NOMO-1 treated with DMSO at 0.1 percent for 48 hours (cell line): ENCODE results near the gene CPLX3.
A peak's percentile ranks its signal among the peaks of the same experiment; 100 is the strongest.

ENCODE experiments used
- DNase-seq: peaks from one replicate; lab custom pipeline; 2025; ENCODE audit not compliant: unreplicated experiment; lab: John Stamatoyannopoulos, UW

The CPLX3 gene

DNA sequence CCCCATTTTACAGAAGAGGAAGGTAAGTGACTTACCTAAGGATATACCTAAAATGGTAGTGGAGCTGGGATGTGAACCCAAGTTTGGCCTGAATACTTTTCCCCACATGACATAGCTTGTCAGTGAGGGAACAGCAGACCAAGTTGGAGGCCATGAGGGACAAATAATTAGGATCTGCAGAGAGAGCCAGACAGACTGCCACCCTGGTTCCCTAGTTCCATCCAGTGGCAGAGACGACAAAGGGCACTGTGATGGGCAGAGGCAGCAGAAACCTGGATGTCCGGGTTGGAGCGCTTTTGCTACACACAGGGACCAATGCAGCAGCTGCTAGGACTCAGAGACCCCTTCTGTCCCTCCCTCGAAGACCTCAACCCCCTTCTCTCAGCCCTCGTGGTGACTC lies 1.2 kb downstream of the CPLX3 start:
- no peak for DNase-seq

DNA sequence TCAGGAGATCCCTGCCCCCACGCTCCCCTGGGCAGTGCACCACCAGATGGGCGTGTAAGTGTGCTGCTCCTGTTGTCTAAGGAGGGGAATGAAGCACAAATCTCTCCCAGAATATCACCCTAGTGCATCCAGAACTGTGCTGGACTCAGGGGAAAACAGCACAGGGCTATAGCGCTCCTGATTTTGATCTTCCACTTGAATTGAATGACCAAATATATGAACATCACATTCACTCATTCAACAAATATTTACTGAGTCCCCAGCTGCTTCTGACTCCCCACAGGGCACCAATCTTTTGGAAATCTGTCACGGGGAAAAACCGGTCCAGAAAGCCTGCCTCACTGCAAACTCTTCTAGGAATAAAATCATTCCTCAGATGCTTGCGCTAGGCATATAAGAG lies 2.4 kb downstream of the CPLX3 start:
- DNase-seq, result no peak

DNA sequence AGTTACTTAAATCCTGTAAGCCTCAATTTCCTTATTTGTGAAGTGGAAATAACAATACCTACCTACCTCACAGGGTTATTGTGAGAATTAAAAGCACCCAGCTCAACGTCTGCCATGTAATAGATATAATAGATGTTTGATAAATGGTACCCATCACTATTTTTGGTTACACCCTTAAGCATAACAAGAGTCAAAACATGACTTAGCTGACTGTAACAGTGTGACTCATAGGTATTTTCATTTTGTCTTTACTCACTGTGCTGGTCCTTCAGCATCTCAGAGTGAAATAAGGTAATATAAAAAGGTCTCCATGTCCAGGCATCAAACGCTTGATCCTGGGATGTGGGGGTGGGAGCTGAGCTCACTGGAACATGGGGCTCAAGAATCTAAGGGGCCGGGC lies 3.1 kb downstream of the CPLX3 start:
- no peak for DNase-seq

DNA sequence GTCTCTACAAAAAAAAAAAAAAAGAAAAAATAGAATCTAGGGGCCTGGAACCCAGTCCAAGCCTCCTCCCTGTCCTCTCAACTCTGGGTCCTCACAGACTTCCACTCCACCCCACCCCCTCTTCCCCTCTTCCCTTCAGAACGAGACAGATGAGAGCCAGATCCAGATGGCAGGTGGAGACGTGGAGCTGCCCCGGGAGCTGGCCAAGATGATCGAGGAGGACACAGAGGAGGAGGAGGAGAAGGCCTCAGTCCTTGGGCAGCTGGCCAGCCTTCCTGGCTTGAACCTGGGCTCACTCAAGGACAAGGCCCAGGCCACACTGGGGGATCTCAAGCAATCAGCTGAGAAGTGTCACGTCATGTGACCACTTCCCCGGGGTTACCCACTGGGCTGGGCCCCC lies 3.6 kb downstream of the CPLX3 start:
- DNase-seq, result no peak

DNA sequence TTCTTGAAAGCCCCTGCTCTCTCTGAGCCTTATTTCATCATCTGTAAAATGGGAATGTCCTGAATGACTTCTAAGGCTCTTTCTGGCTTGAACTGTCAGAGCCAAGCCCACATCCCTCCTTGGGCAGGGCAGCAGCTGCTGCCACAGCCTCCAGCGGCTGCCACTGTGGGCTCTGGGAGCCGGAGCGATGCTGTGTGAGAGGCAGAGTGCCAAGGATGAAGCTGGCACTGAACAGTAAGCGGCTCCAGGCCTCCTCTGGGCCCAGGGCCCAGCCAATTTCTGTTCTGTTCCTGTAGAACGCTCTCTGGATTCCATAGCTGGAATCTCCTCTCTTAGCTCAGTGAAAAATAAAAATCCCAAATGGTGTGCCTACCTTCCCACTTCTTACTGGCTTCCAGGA lies 4.4 kb downstream of the CPLX3 start:
- no peak for DNase-seq

DNA sequence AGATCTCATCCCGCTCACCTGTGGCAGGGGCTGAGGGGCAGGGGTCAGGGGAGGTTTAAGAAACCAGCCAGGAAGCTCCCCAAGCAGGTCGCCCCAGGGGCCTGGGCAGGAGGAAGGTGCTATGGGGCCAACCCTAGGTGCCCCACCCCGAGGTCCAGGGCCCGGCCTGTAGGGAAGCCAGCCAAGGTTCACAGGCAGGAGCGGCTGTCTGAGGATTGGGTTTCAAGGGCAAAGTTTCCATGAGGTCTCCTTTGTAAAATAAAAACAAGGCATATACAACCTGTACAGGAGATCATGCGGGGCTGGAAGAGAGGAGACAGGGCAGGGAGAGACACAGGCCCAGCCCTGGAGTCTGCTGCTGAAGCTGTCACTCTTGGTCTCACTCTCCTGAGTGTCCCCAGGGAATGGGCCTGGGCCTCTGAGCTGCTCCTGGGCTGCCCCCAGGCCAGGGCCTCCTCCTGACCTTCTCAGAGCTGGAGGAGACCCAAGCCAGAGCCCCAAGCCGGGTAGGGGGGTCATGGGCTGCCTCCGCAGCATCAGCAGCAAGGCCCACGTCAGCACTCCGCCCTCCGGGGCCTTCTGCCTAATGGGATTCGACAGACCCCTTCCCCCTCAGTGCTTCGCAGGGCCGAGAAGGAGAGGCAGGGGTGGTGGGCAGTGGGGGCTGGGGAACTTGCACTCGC lies 5.5 kb downstream of the CPLX3 start:
- no peak for DNase-seq

DNA sequence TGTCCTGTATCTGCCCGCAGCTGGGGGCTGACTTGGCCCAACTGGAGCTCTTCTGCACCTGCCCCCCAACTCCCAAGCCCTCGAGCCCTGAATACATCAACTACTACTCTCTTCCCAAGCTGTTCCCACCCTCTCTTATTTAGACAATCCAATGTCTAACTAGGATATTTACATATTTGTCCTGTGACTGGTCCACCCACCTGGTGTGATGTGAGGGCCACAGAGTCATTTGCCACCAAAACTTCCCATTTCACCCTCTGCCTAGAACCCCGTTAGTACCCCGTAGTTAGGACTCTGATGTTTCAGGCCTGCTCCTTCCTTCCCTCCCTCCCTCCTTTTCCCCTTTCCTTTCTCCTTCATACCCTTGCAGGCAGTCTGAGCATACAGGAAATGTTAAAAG lies 6.4 kb downstream of the CPLX3 start:
- no peak for DNase-seq

DNA sequence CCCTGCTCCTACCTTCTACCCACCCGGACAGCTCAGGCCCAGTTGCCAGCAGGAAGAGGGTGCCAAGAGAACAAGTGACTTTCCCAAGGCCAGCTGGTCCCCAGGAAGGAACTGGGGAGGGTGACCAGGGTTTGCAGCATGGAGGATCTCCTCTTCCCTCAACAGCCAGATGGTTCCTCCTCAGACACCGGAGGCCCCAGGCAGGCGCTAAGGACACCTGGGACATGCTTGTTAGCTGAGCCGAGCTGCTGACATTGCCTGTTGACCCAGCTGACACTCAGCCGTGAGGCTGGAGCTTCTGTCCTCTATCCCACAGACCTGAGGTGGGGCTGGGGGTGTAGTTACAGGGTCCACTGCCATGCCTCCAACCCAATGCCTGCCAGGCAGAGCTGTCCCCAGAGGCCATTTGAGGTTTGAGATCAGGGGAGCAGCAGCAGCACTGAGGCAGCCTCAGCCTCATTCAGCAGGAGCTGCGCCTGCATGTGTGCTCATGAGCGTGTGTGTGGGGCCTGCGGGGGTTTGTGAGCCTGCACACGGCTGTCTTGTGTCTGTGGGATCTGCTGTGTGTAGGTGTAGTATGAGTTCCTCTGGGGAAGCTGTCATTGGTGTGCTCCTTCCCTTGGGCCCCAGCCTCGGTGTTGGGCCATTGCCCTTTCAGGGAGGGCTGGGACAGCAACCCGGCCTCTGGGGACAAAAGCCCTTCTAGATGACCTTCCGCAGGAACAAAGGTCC lies 7.1 kb downstream of the CPLX3 start:
- no peak for DNase-seq

DNA sequence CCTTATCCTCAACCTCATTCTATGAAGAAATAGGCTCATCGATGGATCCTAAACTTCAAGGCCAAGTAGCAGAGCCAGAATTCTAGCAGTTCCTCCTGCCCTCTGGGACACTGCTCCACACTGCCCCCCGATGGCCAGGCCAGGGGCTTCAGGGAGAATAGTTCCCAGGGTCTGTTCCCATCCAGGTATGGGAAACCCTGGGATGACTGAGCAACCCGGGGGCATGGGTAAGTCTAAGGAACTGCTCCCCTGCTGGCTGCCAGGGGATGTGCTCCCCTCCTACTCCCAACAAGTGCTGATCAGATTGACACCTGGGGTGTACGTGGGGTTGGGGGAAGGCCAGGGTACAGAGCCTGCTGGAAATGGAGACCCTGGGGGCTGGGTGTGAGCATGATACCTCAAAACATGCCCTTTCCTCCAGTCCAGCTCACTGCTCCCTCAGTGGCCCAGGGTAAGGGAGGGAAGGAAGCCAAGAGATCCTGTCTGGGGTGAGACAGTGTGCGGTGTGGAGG lies 8.9 kb downstream of the CPLX3 start:
- DNase-seq, result peak; percentile 20

DNA sequence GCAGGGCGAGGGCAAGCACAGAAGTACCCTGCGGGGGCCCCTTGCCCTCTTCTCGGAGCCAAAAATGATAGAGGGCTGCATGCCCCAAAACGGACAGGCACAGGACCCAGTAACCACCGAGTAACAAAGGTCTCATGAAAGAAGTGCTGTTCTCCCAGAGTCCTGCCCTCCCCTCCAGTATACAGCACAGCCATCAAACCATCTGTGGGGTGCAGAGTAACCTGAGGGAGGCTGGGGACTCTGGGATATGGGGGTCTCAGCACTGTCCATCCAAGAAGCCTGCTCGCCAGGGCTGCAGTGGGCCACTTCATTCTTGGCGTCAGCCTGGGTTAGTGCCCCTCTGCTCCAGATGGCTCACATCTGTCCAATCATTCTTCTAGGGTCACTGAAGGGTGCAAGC lies 10.4 kb downstream of the CPLX3 start:
- no peak for DNase-seq

DNA sequence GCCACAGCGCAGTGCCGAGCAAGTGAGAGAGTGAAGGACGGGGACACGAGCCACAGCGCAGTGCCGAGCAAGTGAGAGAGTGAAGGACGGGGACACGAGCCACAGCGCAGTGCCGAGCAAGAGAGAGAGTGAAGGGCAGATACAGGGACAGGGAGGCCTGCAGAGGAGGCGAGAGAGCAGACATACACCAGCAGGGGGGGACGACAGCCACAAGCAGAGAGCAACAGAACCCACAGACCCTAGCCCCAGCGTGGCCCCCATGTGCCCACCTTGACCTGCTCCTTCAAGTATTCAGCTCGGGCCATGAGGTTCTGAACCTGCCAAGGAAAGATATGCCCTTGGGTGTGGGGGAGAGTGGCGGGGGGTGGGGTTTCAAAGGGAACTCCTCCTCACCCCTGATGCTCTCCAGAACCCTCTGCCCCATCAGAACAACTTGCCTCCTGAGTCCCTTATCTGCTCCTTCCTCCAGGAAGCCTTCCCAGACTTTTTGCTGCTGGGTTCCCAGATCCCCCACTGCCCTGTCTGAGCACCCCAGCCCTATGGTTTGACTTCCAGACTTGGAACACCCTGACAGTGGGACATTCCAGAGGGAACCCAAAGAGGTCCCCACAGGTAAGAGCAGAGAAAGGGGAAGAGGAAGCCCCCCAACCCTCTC lies 11.2 kb downstream of the CPLX3 start:
- DNase-seq, result no peak

DNA sequence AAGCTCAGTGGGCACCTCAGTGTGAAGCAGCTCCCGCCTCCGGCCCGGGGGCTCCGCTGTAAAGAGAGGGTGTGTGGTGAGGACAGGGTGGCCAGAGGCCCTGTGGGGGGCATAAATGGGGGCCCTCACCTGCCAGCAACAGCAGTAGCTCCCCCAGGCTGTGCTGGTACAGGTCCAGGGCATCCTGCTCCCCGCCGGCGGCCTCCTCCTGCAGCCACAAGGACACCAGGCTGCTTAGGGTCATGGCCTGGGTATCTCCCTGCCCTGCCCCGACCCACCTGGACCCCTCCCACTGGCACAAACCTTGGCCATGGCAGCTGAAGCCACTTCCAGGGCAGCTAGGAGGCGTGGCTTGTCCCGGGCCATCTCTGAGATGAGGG lies 11.7 kb downstream of the CPLX3 start:
- no peak for DNase-seq

DNA sequence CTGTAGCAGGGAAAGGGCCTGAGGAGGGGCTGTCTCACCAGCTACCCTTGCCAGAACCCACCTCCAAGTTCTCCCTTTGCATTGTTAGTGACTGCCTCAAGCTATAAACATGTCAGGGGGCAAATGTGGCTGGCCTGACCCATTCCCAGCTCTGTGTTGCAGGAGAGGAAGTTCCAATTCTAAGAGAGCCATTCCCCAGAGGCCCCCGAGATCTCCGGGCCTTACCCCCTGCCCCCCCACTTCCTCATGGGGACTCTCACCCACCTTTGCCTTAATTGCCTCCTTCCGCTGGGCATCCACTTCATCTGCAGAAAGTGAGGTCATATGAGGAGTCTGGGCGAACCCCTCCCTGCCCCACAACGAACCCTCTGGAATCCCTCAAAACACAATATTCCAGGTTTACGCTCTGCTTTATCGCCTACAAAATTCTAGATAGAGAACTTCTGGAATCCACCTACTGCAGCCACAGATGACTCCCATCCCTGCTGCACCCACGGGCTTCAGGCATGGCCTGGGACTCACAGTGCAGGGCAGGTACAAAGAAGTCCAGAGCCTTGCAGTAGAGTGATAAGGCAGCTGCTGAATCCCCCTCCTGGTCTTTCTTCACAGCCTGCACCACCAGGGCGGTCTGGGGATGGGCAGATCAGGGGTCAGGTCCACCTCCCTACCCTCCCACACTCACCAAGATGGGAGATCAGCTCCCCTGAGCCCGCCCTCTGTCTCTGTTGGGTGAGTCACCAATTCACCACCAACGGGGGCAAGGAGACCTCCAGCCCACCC lies 12.5 kb downstream of the CPLX3 start:
- DNase-seq, result no peak

DNA sequence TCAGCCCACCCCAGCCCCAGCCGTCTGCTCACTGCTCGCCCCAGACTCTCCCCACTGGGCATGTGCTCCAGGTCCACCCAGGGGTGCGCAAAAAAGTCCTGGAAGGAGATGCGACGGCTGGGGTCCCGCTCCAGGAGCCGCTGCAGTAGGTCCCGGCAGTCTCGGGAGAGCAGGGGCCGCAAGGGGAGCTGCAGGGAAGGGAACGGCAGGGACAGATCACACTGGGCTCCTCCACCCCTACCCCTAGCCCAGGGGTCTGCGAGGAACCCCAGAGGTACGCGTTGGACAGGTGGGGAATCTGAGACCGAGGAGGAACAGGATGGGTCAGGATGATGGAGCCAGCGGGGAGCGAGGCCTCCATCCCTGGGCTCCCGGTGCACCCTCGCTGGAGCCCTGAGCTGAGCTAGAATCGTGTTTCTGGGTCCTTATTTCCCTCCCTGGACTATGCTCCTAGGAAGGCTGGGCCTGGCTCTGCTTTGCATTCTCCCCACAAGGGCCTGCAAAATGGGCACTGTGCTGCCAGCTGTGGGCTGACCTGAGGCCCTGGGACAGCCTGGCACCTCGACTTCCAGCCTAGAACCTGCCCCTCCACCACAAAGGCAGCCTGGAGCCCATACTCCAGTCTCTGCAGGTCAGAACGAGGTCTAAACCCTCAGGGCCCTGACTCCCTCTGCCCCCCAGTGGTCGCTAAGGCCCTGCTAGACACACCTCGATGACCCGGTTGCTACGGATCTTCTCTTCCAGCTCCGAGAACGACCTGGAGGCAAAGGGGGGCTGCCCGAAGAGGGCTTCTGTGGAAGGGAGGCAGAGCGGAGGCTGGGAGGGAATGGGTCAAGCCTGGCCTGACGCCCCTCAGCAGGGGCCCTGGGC lies 13.3 kb downstream of the CPLX3 start:
- no peak for DNase-seq

DNA sequence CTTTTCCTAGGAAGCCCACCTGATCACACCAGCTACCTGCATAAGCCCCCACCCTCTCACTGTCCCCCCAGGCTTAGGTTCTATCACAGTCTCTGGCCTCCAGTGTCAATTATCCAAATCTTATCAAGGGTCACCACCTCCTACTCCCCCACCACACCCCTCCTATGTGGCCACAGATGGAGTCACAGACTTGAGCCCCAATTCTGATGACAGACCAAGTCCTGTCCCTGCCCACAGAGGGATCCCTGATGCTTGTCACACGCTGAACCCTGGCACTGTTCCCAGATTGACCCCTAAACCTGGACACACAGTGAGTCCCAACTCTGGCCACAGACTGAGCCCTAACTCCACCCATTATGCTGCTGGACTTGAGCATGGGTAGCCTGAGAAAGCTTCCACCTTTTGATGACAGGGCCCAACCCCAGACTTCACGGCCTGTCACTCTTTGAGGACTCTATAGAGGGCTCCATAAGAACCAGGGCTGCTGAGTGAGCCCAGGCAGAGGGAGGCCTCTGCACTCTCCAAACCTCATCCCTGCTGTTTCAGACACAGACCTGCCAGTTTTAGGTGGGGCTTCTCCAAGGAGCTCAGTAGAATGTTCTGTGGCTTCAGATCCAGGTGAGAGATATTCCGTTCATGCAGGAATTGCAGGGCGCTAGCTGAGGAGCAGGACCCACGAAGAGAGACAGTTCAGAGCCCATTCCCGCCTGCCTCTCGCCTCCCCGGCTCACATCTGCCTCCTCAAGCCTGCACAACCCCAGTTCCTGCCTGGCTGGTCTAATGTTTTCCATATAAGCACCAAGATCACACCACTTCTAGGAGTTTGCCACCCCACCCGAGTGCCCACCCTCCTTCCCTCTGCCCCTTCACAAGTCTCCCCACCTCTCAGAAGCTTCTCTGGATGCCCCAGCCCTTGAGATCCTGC lies 14.7 kb downstream of the CPLX3 start:
- DNase-seq, result no peak

DNA sequence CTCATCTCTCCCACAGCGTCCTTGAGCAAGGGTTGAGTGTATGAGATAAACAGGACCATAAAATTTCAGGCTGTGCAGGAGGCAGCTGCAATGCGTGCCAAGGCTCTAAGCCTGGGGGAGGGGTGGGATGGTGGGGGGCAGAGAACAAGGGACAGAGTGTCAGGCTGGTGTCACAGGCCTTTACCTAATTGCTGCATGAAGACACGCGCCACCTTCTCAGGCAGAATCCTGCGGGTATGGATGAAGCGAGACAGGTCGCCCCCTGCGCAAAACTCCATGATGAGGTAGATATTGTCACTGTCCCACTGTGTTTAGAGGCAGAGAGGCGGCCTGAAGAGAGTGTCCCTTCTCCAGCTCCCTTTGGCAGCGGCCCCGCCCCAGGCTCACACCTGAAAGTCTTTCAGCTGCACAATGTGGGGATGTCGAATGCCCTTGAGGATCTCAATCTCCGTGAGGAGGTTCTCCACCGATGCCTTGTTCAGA lies 15.5 kb downstream of the CPLX3 start:
- no peak for DNase-seq

DNA sequence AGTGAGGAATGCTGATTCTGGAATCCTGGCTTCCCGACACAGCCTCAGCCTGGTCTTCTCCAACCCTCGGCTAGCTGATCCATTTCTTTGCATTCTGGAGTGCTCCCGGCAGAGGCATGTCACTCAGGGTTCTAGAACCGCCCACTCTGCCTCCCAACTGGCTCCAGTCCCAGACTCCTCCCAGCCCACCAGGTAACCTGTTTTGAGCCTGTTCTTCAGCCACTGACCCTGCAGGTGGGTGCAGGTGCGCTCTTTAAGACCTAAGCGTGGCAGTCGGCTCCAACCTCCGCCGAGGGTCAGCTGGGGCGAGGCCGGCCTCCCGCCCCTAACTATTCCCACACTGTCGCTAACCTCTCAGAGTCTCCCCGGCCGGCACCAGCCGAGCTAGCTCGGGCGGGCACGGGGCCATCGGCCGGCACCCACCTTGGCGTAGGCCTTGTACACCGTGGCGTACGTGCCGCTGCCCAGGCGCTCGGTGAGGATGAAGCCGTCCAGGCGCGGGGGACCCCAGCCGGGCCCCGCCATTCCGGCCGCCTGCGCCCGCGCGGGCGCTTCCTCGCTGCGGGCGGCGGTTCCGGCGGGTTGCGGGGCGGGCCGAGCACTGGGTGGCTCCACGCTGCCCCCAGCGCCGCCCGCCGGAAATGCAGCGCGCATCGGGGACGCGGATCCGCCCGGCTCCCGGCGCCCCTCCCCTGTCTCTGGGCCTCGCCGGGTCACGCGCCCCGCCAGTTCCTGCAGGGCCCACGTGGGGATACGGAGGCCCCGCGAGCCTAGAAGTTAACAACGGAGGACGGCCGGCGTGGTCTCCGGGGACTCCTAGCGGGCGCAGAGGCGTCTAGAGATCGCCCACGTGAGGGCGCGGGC lies 16.4 kb downstream of the CPLX3 start, which contains the start of gene ULK3:
Gene ULK3 (minus strand): TSS at position 576 of the 864 bp plus-strand sequence. CDS start 51 bp downstream, at position 525.
- DNase-seq, result peak; percentile 91

DNA sequence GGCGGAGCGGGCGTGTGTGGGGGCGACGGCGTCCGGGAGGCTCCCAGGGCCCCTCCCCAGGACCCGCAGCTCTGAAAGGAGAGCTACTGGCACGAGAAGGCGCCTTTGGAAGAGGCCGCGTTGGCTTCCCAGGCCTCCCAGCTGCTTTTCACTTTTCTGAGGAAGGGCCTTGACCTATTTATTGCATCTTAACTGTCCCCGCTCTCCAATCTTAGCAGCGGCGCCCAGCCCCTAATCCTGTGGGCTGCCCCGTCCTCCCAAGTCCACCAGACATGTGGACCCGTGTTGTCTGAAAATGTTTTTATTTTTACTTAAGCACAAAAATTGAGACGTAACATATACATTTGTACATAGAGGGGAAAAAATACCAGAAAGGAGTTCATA lies 17.0 kb downstream of the CPLX3 start:
- DNase-seq, result no peak
